NCI-H524 (cell line): ENCODE measurements around the gene RANBP2.
"Not testable (repeated sequence)": the region's sequence is repeated elsewhere in the genome, so short reads cannot be mapped to it uniquely, and the experiment has no call there.

Experiments used
- DNase-seq, 2 experiments: peaks; one replicate each; lab custom pipeline; 2025; lab: John Stamatoyannopoulos, UW

RANBP2 gene

DNA sequence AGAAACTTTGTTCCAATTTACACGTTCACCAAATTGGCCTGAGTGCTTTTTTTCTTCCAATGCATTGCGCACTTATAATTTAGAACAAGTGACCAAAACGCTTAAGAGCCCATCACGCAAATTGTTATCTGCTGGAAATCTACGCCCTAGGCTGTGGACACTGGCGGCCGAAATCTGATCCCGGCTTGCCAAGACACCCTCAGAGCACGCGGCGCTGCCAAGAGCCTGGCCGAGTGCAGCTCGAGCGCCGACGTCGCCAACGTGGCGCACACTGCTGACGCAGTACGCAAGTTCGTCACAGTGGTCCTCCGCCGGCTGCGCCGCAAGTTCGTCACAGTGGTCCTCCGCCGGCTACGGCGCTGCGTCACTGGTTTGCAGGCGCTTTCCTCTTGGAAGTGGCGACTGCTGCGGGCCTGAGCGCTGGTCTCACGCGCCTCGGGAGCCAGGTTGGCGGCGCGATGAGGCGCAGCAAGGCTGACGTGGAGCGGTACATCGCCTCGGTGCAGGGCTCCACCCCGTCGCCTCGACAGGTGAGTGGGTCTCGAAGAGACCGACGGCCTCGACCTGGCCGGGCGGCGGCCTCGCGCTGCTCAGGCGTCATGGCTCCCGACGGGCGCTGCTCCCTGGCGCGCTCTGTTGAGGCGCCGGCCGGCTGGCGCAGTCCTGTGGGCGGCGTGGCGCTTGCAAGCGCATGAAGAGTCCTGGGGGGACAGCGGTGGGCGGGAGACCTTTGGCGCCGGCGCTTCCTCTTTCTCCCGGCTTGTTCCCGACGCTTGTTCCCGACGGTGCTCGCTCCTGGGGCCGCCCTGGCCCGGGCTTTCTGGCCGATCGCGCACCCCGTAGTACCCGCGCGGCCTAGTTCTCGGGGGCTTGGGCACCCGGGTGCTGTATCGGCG lies at the start of gene RANBP2:
TSS of gene RANBP2 (plus strand) at position 334 of the 896 bp plus-strand sequence. CDS start at position 459, 125 bp downstream.
- DNase-seq: peak; percentile 84 to 94

DNA sequence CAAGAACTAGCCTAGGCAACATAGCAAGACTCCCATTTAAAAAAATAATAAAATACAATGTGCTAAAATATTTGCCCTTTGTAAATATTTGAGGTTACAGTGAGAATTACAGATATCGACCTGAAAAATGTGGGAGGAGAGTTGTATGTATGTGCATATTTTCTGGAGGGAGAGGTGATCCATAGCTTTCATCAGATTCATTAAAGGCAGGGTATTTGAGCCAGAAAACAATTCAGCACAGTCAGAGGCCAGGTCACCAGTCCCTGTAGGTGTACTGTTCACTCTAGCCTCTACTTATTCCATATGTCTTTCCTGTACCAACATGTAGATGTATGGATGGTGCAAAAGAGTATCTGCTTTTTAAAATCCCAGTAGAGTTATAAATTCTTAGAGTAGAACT lies 49.0 kb upstream of the RANBP2 start:
- not testable (repeated sequence) for DNase-seq

DNA sequence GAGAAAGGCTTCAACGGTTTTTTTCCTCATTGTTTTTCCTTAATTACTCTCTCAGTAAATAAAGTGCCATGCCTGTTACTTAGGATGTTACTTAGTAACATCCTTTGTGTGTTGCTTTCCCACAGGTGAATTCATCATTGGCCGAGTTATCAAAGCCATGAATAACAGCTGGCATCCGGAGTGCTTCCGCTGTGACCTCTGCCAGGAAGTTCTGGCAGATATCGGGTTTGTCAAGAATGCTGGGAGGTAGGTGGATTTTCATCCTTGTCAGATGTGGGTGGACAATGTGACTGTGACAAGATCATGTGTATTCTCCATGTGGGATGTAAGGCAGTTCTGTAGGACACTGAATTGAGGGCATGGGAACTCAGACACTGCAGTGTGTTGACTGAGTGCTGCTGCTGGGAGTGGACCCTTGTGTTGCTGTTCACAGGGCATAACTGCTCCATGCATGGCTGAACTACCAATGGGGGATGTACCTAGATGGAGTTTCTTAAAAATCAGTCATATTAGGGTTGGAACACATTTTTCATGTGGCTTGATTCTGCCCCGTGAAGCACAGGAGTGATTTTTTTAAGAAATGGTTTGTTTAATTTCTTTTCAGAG lies 47.0 kb upstream of the RANBP2 start:
- not testable (repeated sequence) for DNase-seq

DNA sequence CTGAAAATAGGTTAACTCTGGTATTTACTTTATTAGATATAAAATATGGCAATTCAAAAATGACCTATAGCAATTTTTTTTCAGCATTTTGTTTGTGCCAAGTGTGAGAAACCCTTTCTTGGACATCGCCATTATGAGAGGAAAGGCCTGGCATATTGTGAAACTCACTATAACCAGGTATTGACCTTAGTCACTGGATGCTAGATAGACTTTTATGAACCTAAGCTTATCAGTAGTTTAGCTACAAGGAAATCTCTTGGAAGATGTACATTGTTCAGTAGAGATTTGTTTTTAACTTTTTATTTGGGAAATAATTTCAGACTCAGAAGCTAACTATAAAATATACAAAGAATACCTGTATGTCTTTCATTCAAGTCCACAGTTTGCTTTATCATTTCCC lies 42.8 kb upstream of the RANBP2 start:
- not testable (repeated sequence) for DNase-seq

DNA sequence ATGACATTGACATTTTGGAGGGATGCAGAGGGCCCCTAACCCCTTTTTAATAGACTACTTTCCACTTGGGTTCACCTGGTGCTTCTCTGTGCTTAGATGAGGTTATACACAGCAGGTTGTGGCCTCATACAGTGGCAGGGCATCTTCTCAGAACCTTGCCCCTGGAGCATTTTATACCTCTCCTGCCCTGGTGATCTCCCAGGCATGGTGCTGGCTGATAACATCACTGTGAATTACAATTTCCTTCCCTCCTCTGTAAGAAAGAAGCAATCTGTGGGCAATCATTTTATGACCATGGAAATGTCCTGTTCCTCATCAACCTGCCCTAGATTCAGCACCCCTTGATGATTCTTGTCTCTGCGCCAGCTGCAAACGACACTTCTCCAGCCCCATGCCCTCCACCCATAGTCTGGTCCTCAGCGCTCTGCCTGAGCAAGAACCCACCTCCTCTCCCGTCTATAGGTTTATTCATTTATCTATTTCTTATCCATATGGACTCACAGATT lies 42.0 kb upstream of the RANBP2 start:
- not testable (repeated sequence) for DNase-seq

DNA sequence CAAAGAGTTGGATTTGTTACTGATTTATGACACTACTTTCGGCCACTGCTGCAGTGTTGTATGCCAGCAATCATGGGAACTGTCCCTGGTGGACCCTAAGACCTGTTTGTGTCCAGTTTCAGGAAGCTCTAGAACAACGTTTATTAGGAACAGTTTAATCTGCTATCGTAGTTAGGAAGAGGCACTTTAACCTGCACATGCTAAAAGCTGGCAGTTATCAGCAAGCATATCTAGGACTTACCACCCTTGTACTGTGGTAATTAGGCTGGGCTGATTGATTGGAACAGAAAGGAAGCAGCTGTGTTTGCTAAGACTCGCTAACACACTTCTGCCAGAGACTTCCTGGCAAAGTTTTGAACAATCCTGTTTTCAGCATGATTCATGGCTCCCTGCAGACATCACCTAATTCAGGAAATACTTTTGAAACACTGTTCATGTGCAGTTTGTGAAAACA lies 41.1 kb upstream of the RANBP2 start:
- DNase-seq: not testable (repeated sequence)

DNA sequence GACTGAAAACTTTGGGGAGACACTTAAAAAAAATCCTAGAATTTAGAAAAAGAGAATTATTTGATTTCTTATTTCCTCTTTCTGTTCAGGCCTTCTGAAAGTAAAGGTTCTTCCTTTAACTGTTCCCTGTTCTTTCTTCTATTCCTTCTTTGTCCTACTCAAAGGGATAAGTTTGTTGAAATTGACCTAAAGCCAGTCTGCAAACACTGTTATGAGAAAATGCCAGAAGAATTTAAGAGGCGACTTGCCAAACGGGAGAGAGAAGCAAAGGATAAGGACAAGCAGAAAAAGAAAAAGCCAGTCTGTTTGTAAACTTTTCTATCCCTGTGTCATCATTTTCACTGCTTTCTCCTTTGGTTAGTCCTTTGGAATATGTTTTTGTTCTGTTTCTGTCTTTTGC lies 38.5 kb upstream of the RANBP2 start:
- DNase-seq: not testable (repeated sequence)

DNA sequence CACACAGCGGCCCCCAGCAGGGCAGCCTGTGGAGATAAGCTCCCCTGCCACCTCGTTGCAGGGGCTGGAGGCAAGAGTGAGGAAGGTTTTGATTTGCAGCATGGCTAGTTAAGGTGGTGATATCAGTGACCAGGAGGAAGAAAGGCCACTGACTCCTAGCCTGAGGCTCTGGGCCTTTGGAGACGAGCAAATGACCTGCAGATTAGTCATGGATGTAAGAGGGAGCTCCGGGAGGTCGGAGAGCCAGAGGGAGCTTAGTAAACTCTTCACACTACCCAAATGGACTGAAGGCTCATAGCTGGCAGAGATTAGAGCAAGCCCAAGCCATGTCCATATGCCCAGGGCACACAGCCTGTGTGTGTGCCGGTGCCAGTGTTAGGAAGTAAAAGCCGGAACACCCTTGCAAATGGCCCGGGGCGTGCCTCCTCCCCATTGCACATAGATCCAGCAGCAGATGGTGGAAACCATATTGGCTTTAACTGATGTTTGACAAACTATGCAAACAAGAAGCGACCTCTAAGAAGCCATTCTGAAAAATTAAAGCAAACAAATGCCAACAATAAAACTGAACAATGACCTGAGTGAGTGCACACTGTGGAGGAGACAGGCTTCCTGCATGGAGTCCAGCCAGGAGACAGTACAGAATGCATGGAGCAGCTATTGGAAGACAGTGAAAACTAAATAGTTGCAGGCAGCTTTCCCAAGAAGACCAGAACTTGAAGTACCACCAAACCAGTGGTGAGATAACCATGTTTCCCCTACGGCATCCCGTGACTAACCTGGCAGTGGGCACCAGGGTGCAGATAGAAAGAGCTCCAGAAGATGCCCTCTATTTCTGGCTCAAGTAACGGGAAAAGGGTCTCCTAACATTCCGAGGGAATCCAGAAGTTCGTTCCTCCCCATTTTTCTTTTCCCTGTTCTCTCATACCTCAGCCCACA lies 30.2 kb upstream of the RANBP2 start:
- peak in 1 of 2 experiments; percentile 1 for DNase-seq

DNA sequence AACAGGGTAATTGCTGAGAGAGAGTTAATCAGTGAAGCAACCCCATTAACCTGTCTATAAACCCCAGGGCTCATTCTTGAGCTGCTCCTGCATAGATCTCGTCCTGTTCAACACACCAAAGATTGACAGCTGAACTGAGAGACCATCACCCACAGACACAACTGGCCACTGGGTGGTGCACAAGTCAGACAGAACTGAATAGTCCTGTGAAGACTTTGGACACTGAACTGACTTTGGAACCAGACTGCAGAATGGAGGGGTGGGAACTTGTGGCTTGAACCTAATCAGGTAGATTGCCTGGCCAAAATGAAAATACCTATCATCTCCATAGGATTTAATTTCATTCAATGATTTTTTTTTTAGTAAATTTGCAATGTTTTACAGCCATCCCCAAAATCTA lies 29.3 kb upstream of the RANBP2 start:
- DNase-seq: not testable (repeated sequence)

DNA sequence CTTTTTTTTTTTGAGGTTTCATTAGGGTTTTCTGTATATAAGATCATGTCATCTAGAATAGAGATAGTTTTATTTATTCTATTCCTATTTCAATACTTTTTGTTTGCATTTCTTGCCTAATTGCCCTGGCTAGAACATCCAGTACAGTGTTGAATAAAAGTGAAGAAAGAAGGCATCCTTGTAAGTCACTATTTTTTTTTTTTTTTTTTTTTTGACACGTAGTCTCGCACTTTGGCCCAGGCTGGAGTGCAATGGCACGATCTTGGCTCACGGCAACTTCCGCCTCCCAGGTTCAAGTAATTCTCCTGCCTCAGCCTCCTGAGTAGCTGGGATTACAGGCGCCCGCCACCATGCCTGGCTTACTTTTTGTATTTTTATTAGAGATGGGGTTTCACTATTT lies 27.8 kb upstream of the RANBP2 start:
- DNase-seq: no peak

DNA sequence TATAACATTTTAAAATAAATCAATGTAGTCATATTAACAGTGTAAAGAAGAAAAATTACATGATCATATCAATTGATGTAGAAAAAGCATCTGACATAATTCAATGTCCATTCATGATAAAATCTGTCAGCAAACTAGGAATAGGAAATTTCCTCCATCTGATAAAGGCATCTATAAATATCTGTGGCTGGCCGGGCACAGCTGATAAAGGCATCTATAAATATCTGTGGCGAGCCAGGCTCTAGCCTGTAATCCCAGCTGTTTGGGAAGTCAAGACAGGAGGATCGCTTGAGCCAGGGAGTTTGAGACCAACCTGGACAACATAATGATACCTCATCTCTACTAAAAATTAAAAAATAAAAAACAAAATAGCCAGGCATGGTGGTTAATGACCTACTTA lies 18.1 kb upstream of the RANBP2 start:
- DNase-seq: no peak

DNA sequence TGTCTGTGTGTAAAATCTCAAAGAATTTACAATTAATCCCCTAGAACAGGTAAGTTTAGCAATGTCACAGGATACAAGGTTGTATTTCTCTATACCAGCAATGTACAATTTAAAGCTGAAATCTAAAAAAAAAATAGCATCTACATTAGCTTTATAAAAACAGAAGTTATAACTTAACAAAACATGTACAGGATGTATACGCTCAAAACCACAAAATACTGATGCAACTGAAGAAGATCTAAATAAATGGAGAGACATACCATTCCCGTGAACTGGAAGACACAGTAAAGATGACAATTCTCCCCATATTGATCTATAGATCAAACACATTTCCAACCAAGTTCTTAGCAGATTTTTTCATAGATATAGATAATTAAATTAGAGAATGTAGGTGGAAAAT lies 17.5 kb upstream of the RANBP2 start:
- no peak for DNase-seq

DNA sequence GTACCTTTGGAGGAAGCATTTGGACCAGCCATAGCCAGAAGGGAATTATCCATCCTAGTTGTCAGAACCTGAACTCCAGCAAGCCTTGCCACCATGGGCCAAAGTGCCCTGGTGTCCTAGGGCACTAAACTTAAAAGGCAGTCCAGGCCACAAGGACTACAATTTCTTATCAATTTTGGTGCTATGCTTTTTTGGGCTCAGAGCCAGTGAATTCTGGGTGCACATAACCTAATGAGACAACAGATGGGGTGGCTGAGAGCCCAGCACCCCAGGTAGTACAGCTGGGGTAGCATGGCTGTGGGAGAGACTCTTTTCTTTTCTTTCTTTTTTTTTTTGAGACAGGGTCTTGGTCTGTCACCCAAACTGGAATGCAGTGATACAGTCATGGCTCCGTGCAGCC lies 14.4 kb upstream of the RANBP2 start:
- no peak for DNase-seq

DNA sequence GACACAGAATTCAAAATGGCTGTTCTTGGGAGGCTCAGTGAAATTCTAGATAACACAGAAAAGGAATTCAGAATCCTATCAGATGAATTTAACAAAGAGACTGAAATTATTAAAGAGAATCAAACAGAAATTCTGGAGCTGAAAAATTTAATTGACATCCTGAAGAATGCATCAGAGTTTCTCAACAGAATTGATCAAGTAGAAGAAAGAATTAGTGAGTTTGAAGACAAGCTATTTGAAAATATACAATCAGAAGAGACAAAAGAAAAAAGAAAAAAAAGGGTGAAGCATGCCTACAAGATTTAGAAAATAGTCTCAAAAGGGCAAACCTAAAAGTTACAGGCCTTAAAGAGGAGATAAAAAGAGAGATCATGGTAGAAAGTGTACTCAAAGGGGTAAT lies 12.0 kb upstream of the RANBP2 start:
- DNase-seq: no peak

DNA sequence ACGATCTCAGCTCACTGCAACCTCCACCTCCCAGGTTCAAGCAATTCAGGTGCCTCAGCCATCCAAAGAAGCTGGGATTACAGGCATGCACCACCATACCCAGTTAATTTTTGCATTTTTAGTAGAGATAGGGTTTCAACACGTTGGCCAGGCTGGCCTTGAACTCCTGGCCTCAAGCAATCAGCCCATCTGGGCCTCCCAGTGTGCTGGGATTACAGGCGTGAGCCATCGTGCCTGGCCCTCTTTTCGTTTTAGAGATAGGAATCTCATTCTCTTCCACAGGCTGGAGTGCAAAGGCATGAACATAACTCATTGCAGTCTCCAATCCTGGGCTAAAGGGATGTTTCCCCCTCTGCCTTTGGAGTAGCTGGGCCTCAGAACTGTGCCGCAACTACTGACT lies 2.3 kb upstream of the RANBP2 start:
- not testable (repeated sequence) for DNase-seq

DNA sequence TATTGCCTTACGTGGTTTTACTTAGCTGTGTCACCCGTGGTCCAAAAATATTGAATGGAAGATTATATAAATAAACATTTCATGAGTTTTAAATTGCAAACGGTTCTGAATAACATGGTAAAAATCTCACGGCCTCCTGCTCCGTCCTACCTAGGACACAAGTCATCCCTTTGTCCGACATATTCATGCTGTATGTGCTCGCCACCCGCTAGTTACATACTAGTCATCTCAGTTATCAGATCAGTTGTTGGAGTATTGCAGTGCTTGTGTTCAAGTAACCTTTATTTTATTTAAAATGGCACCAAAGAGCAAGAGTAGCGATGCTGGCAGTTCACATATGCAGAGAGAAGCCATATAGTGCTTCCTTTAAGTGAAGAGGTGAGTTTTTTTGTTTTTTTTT lies 6.8 kb downstream of the RANBP2 start:
- not testable (repeated sequence) for DNase-seq

DNA sequence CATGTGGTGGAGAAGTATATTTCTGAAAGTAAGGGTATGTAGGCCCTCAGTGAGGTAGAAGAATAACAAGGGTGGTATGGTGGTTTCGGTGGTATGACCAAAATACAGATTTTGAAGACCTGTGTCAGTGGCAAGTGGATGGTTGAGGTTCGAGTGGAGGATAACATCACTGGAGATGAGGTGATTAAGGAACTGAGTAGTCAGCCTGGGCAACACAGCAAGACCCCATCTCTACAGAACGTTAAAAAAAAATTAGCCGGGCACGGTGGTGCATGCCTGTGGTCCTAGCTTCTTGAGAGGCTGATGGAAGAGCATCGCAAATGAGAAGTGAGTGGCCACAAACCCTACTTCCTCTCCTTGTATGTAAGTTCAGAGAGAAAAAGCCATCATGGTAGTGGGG lies 15.4 kb downstream of the RANBP2 start:
- not testable (repeated sequence) for DNase-seq

DNA sequence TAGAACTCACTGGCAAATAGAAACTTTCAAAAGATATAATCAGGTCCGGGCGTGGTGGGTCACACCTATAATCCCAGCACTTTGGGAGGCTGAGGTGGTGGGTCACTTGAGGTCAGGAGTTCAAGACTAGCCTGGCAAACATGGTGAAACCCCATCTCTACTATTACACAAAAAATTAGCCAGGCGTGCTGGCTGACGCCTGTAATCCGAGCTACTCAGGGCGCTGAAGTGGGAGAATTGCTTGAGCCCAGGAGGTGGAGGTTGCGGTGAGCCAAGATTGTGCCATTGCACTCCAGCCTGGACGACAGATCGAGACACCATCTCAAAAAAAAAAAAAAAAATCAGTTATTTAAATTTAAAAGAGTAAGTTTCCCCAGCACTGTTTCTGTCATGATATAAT lies 38.7 kb downstream of the RANBP2 start:
- DNase-seq: not testable (repeated sequence)

DNA sequence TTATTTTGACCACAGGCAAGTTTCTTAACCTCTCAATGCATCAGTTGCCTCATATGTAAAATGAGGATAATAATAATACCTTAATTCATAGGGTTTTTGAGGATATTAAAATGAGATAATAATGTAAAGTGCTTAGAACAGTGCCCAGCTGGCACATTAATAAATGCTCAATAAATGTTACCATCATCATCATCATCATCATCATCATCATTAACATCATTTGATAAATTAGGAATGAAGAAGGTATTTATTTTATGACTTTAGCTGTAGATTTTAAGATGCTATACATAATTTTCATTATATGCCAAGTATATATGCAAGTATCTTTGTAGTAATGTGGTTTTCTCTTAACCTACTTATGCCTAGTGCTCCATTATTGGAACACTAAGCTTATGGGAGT lies 43.3 kb downstream of the RANBP2 start:
- not testable (repeated sequence) for DNase-seq

DNA sequence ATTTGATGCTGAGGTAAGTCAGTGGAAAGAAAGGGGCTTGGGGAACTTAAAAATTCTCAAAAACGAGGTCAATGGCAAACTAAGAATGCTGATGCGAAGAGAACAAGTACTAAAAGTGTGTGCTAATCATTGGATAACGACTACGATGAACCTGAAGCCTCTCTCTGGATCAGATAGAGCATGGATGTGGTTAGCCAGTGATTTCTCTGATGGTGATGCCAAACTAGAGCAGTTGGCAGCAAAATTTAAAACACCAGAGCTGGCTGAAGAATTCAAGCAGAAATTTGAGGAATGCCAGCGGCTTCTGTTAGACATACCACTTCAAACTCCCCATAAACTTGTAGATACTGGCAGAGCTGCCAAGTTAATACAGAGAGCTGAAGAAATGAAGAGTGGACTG lies 47.4 kb downstream of the RANBP2 start:
- not testable (repeated sequence) for DNase-seq

DNA sequence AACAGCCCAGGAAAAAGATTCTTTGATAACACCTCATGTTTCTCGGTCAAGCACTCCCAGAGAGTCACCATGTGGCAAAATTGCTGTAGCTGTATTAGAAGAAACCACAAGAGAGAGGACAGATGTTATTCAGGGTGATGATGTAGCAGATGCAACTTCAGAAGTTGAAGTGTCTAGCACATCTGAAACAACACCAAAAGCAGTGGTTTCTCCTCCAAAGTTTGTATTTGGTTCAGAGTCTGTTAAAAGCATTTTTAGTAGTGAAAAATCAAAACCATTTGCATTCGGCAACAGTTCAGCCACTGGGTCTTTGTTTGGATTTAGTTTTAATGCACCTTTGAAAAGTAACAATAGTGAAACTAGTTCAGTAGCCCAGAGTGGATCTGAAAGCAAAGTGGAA lies 48.6 kb downstream of the RANBP2 start:
- DNase-seq: not testable (repeated sequence)

DNA sequence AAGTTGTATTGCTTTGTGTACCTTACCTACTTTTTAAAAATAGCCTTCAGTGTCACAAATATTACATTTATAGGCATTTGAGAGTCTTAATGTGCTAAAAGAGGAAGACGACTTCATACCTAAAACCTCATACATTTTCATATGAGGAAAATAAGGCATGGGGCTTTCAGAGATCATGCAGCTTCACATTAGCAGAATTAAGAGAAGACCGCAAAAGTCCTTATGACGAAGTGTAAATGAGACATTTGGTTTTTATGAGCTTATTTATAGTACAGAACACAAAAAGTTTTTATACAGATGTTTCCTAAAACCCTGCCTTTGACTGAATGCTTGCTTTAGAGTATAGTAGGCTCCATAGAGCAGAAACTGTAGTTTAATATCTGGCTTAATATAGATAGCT lies 57.2 kb downstream of the RANBP2 start:
- no peak for DNase-seq
